K562 (cell line): ENCODE data around the gene MUC3A. TPM values are rescaled to one million over a fixed set of nuclear protein-coding genes. Genes with fewer than 3 reads are reported as not detected.
A peak's percentile ranks its signal among the peaks of the same experiment; 100 is the strongest.

Experiments used
- BRD9 ChIP-seq: fragments of 450-650 bp; IDR thresholded peaks from 2 replicates; pipeline ENCODE4 v1.6.1; 2018; ENCODE audit warnings: low read depth; ENCODE audit not compliant: partially characterized antibody
- ESRRB ChIP-seq: fragments of 250-450 bp; sonication (Bioruptor Pico); IDR thresholded peaks from 2 replicates; pipeline ENCODE4 v1.5.0; 2020; ENCODE audit warnings: mild to moderate bottlenecking, moderate library complexity, borderline replicate concordance
- ETV5 ChIP-seq: sonication (generic); formaldehyde crosslinking; IDR thresholded peaks from 2 replicates; pipeline ENCODE4 v1.4.0; 2020; ENCODE audit warnings: low read depth, mild to moderate bottlenecking, missing genetic modification reagents
- FUS ChIP-seq: fragments of 200-400 bp; formaldehyde crosslinking; optimal IDR thresholded peaks from 2 replicates; pipeline ENCODE3; 2017; ENCODE audit warnings: low read depth, low read length
- HOMEZ ChIP-seq: fragments of 250-450 bp; sonication (Bioruptor Pico); IDR thresholded peaks from 2 replicates; pipeline ENCODE4 v1.4.0; 2020; ENCODE audit warnings: mild to moderate bottlenecking, moderate library complexity
- ILF3 ChIP-seq: fragments of 450-650 bp; IDR thresholded peaks from 2 replicates; pipeline ENCODE4 v1.6.1; 2018; ENCODE audit warnings: antibody characterized with exemption, mild to moderate bottlenecking, moderate library complexity, borderline replicate concordance
- MECOM ChIP-seq: fragments of 250-450 bp; sonication (Bioruptor Pico); IDR thresholded peaks from 2 replicates; pipeline ENCODE4 v1.8.0; 2022; ENCODE audit warnings: inconsistent platforms
- NONO ChIP-seq, 2 experiments: fragments of 200-400 bp in 1 of 2; fragments of 450-650 bp in 1 of 2; formaldehyde crosslinking in 1 of 2; IDR thresholded peaks; 2 replicates each; pipeline ENCODE4 v1.6.1; 2017; ENCODE audit warnings: low read depth in 2 of 2, mild to moderate bottlenecking in 2 of 2, moderate library complexity in 2 of 2, low read length in 1 of 2
- PHF8 ChIP-seq: fragments of 200-600 bp; sonication (generic); IDR thresholded peaks from 2 replicates; pipeline ENCODE4 v1.6.1; 2012; ENCODE audit warnings: mixed run types, mild to moderate bottlenecking, inconsistent platforms, low read length, moderate library complexity, borderline replicate concordance
- POLR2A ChIP-seq: fragments of 450-650 bp; conservative IDR thresholded peaks from 2 replicates; pipeline ENCODE4 v1.6.1; 2016
- POLR2G ChIP-seq: fragments of 200-400 bp; formaldehyde crosslinking; IDR thresholded peaks from 2 replicates; pipeline ENCODE4 v1.6.1; 2017; ENCODE audit warnings: low read depth, mild to moderate bottlenecking, antibody characterized with exemption, low read length, moderate library complexity
- RNF2 ChIP-seq: sonication (generic); IDR thresholded peaks from 2 replicates; pipeline ENCODE4 v1.6.1; 2016
- SRSF1 ChIP-seq: fragments of 200-400 bp; formaldehyde crosslinking; IDR thresholded peaks from 2 replicates; pipeline ENCODE4 v1.6.1; 2017; ENCODE audit warnings: mild to moderate bottlenecking, low read depth, low read length, moderate library complexity
- TCFL5 ChIP-seq: fragments of 250-450 bp; sonication (Bioruptor Pico); conservative IDR thresholded peaks from 2 replicates; pipeline ENCODE4 v1.6.1; 2021; ENCODE audit warnings: mild to moderate bottlenecking, moderate library complexity, matching md5 sums
- UBTF ChIP-seq, 2 experiments: IDR thresholded peaks; 2 replicates each; pipeline ENCODE4 v1.6.1; 2012; ENCODE audit warnings: improper control_type of control experiment in 2 of 2, low read depth in 2 of 2, low read length in 2 of 2, borderline replicate concordance in 1 of 2
- ZNF263 ChIP-seq: sonication (generic); formaldehyde crosslinking; IDR thresholded peaks from 2 replicates; pipeline ENCODE4 v1.8.0; 2022; ENCODE audit warnings: mild to moderate bottlenecking, missing genetic modification reagents, borderline replicate concordance
- ZNF444 ChIP-seq: fragments of 250-450 bp; sonication (Bioruptor Pico); IDR thresholded peaks from 2 replicates; pipeline ENCODE4 v1.4.0; 2020; ENCODE audit warnings: mild to moderate bottlenecking, moderate library complexity
- ZNF449 ChIP-seq: fragments of 250-450 bp; sonication (Bioruptor Pico); IDR thresholded peaks from 2 replicates; pipeline ENCODE4 v1.8.0; 2022; ENCODE audit warnings: moderate library complexity, mild to moderate bottlenecking, inconsistent platforms
- ZNF518B ChIP-seq: fragments of 250-450 bp; sonication (Bioruptor Pico); IDR thresholded peaks from 2 replicates; pipeline ENCODE4 v1.5.0; 2021; ENCODE audit warnings: mild to moderate bottlenecking, moderate library complexity
- ZNF778 ChIP-seq: fragments of 450-650 bp; formaldehyde crosslinking; IDR thresholded peaks from 2 replicates; pipeline ENCODE4 v1.4.0; 2020; ENCODE audit warnings: mild to moderate bottlenecking, moderate library complexity
- polyA plus RNA-seq, 8 experiments: library from polyadenylated mRNA; depleted of rRNA in 4 of 8; stranded (reverse) in 5 of 8; unstranded in 3 of 8; fragments of >200 nt; fragmentation: Nextera tagmentation in 2 of 8; fragmentation: Illumina TruSeq in 1 of 8; extraction: Ambion mirVana in 2 of 8; extraction: Trizol in 1 of 8; gene quantifications; 2 replicates each; pipeline versions ENCODE4 v1.2.1 to v1.2.3, GENCODE V29; 2011 to 2014; ENCODE audit warnings: inconsistent platforms in 1 of 8, missing spikeins in 1 of 8
- total RNA-seq, 7 experiments: library from RNA; depleted of rRNA in 6 of 7; stranded (reverse); fragments of >200 nt in 6 of 7; fragmentation: Illumina TruSeq in 2 of 7; extraction: Trizol in 2 of 7; gene quantifications; 2 replicates each; pipeline versions ENCODE4 v1.2.1 to v1.2.3, GENCODE V29; 2011 to 2021; ENCODE audit warnings: low replicate concordance in 1 of 7

The MUC3A gene
- total and polyA plus RNA-seq, 9 of the 15 experiments (the other 6 are each of a cell fraction or from before 2014, with no cell fraction given), result 0.06 to 2.2 (median 0.20) TPM; not detected in 1

DNA sequence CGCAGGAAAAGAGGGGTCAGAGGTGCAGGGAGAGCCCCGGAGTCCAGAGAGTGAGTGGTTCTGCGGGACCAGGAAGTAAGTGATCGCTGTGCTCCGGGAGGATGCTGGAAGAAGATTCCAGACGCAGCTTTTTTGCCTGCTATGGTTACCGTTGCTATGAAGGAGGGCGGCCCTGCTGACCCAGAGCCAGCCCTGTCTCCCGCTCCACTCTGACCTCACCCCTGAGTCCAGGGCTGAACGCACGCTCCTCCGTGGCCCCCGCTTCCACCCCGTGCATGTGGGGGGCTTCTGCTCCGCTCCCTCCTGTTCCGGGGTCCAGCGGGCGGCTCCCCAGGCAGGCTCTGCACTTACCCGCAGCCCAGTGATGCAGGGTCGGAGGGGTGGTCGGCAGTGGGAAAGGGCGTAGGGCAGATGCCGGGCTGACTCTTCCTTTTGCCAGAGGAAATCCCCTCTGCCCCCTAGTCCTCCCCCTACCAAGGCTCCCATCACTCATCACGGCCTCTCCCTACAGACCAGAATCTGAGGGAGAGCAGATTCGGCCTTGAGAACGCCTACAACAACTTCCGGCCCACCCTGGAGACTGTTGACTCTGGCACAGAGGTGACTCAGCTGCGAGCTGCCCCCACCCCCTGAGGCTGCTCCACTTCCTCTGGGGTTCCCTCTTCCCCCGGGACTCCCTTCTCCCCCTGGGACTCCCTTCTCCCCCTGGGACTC lies 67.9 kb downstream of the MUC3A start (continued):
- peak; percentile 95 for TF ChIP-seq ETV5 (CRISPR knock-in tag)
- TF ChIP-seq ZNF778 (CRISPR knock-in tag), result no peak
- TF ChIP-seq SRSF1, result no peak
- TF ChIP-seq ILF3, result no peak
- no peak for TF ChIP-seq ZNF518B (CRISPR knock-in tag)
- TF ChIP-seq FUS, result no peak
- peak; percentile 56 for TF ChIP-seq POLR2G
- TF ChIP-seq POLR2A, result no peak; the same call in 1 of the 2 replicates
- no peak for TF ChIP-seq ZNF449 (CRISPR knock-in tag)
- TF ChIP-seq PHF8, result no peak; the same call in 1 of the 2 replicates
- TF ChIP-seq ZNF263 (CRISPR knock-in tag), result peak; percentile 81
- no peak for TF ChIP-seq MECOM (CRISPR knock-in tag)
- no peak for TF ChIP-seq ZNF444 (CRISPR knock-in tag)
- TF ChIP-seq ESRRB, result no peak
- TF ChIP-seq RNF2, result no peak
- no peak for TF ChIP-seq HOMEZ
- TF ChIP-seq NONO (IDR thresholded peaks at IDR 0.05; ENCODE audit: low read depth in 2 of 2, low read length in 1 of 2), result no peak
- TF ChIP-seq TCFL5, result no peak
- TF ChIP-seq UBTF (IDR thresholded peaks at IDR 0.05; ENCODE audit: borderline replicate concordance in 1 of 2, low read depth in 2 of 2, low read length in 2 of 2), result no peak
- TF ChIP-seq BRD9, result peak; percentile 48
